ENCODE data around the gene C1orf53. TPM values are rescaled to one million over a fixed set of nuclear protein-coding genes. Genes with fewer than 3 reads are reported as not detected.

C1orf53 gene
- polyA plus RNA-seq, 1 of the 3 experiments (the other 2 are of a cell fraction): 24.9 TPM

- no peak for TF ChIP-seq MEF2A (IDR thresholded peaks at IDR 0.05; ENCODE audit: borderline replicate concordance, low read depth)
- TF ChIP-seq JUND (IDR thresholded peaks at IDR 0.05): no peak
- no peak for TF ChIP-seq CHD2 (IDR thresholded peaks at IDR 0.05; ENCODE audit: low read length, partially characterized antibody)
- no peak for TF ChIP-seq FOSL2 (IDR thresholded peaks at IDR 0.05; ENCODE audit: borderline replicate concordance, low read depth)
- TF ChIP-seq MXI1 (IDR thresholded peaks at IDR 0.05; ENCODE audit: low read depth, low read length): no peak
- TF ChIP-seq TCF12 (IDR thresholded peaks at IDR 0.05): no peak
- no peak for TF ChIP-seq REST (IDR thresholded peaks at IDR 0.05; ENCODE audit: low read depth, low read length)
- TF ChIP-seq IRF3 (IDR thresholded peaks at IDR 0.05; ENCODE audit: low read depth, low read length): no peak
- TF ChIP-seq TAF1 (IDR thresholded peaks at IDR 0.05; ENCODE audit: borderline replicate concordance, low read depth, low read length): no peak
- TF ChIP-seq SMC3 (IDR thresholded peaks at IDR 0.05; ENCODE audit: low read depth, low read length): no peak
- no peak for TF ChIP-seq TEAD4 (IDR thresholded peaks at IDR 0.05; ENCODE audit: borderline replicate concordance, insufficient read depth)
- TF ChIP-seq CTCF (IDR thresholded peaks at IDR 0.05): no peak
- TF ChIP-seq ELF1 (IDR thresholded peaks at IDR 0.05): no peak
- Histone ChIP-seq H3K36me3 (replicated peaks in 1 of 2; ENCODE audit: control insufficient read depth in 1 of 2, insufficient read depth in 2 of 2, low read length in 1 of 2) (no peaks in the 10 kb centered on the region), H3K4me3 (ENCODE audit: low read depth in 2 of 2, low read length in 1 of 2) (no peak overlapping the region), H3K79me2 (ENCODE audit: insufficient read depth) (0 out of 2 replicates have a peak, but pooled peaks cover 7% of the 10 kb centered on the region), H3K9me3 (no peaks in the 10 kb centered on the region), H3K4me2 (no peak overlapping the region), H4K20me1 (ENCODE audit: insufficient read depth) (no peaks in the 10 kb centered on the region), H3K27ac (ENCODE audit: low read depth in 2 of 2, low read length in 1 of 2) (no peak overlapping the region), H3K9me2 (no peaks in the 10 kb centered on the region), H3K27me3 (ENCODE audit: insufficient read depth) (no peaks in the 10 kb centered on the region), H3F3A (replicated peaks; ENCODE audit: insufficient read depth) (peaks cover 4% of the 10 kb centered on the region), H3K9ac (no peak overlapping the region), H2AFZ (ENCODE audit: low read depth) (no peak overlapping the region), H3K4me1 (ENCODE audit: control insufficient read depth in 1 of 2, insufficient read depth in 2 of 2, low read depth in 1 of 2, low read length in 1 of 2) (peaks cover 5 to 6% of the 10 kb centered on the region in 2 experiments; a peak in 2 of 4 replicates)
- 93% methylated on average over 11 of the region's 11 CpGs for whole genome bisulfite sequencing (ENCODE audit: low lambda C conversion rate)
- CTCF ChIA-PET: interaction anchor here (1.3 to 4.7 kb wide), 2 partner anchors 9 to 12 kb away, joined by 4 to 46 read pairs; partner anchors contain the start of gene LHX9
- DNase-seq: no peak
- POLR2A ChIA-PET: no interaction called here
Observed at GRCh38 chr1:197904126-197904787, 1.8 kb downstream of the C1orf53 start.
